Large intestine (tissue), 3 donors: ENCODE data around the gene CBX4. TPM values are rescaled to one million over a fixed set of nuclear protein-coding genes. Genes with fewer than 3 reads are reported as not detected.

Source experiments
- DNase-seq, 2 donors: peaks; one replicate each; pipeline versions ENCODE4 v3.0.0 to v3.0.0-alpha.2; 2013
- H3K27ac ChIP-seq: one replicate; pipeline ENCODE4 v1.5.1; 2013; ENCODE audit warnings: low read length
- H3K27me3 ChIP-seq: 2 replicates; pipeline ENCODE4 v1.6.1; 2013; ENCODE audit warnings: low read length; ENCODE audit not compliant: control insufficient read depth, insufficient read depth
- H3K36me3 ChIP-seq: 2 replicates; pipeline ENCODE4 v1.6.1; 2013; ENCODE audit warnings: low read length; ENCODE audit not compliant: control insufficient read depth, insufficient read depth
- H3K4me1 ChIP-seq: one replicate; pipeline ENCODE4 v1.6.1; 2013; ENCODE audit warnings: low read length; ENCODE audit not compliant: control insufficient read depth, insufficient read depth
- H3K4me3 ChIP-seq: one replicate; pipeline ENCODE4 v1.5.1; 2013; ENCODE audit warnings: low read length
- H3K9me3 ChIP-seq: one replicate; pipeline ENCODE4 v1.6.1; 2013; ENCODE audit warnings: mild to moderate bottlenecking, low read depth, low read length, moderate library complexity; ENCODE audit not compliant: control insufficient read depth
- WGBS: methylation state at CpG from one replicate; pipeline ENCODE4 v1.1.5; 2013; ENCODE audit warnings: low lambda C conversion rate; ENCODE audit not compliant: insufficient coverage; 5-methylcytosine and 5-hydroxymethylcytosine counted together
- polyA plus RNA-seq: library from polyadenylated mRNA; unstranded; fragments of 120-200 nt; gene quantifications from one replicate; pipeline ENCODE4 v1.2.1, GENCODE V29; 2013

The CBX4 gene
- polyA plus RNA-seq, 1 donor = 53.7 TPM

DNA sequence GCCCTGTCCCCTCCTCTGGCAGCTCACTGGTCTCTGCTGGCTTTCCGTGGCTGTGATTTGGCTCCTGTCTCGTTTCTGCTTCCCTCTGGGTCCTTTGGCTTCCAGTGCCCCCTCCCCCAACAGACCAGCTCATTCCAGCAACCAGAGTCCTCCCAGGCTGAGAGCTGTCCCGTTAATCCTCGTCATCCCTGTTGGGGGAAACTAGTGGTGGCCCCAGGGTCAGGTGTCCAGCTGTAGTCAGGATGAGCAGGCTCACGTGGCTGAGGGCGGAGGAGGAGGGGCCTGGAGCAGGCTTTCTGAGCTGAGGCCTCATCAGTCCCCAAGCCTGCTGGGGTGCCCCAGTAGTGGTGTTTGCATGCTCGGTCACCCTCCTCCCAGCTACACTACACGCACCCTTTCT is 10.7 kb upstream of the CBX4 start:
- Histone ChIP-seq H3K4me1 (peaks cover 57% of the 10 kb centered on the region), H3K9me3 (no peaks in the 10 kb centered on the region), H3K36me3 (no peaks in the 10 kb centered on the region), H3K27ac (peak overlapping the region; percentile 60), H3K4me3 (no peak overlapping the region), H3K27me3 (no peaks in the 10 kb centered on the region)
- WGBS = no CpG with 5 or more reads among the region's 8 CpGs
- peak; percentile 80 to 91 for DNase-seq

DNA sequence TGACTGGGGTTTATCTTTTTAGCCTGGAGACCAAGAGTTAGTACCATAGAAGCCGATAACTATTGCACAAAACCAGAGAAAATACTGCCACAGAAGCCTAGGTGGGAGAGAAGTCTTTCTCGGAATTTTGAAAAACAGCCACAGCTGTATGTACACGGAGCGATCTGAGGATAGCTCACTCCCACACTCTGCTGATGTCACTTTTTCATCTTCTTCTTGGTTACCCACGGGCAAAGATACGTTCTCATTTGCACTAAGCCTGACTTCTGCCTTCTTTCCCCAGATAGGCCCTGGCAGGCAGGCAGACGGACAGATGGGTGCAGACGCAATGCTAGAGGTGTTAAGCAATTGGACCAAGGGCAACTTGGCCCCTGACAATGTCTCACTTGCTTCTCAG is 9.1 kb upstream of the CBX4 start:
- Histone ChIP-seq H3K27ac (no peak overlapping the region), H3K4me3 (no peak overlapping the region), H3K36me3 (no peaks in the 10 kb centered on the region), H3K4me1 (peaks cover 60% of the 10 kb centered on the region), H3K27me3 (peaks cover 5% of the 10 kb centered on the region), H3K9me3 (no peaks in the 10 kb centered on the region)
- WGBS = 100% methylated on average over 3 of the region's 8 CpGs
- DNase-seq = no peak

DNA sequence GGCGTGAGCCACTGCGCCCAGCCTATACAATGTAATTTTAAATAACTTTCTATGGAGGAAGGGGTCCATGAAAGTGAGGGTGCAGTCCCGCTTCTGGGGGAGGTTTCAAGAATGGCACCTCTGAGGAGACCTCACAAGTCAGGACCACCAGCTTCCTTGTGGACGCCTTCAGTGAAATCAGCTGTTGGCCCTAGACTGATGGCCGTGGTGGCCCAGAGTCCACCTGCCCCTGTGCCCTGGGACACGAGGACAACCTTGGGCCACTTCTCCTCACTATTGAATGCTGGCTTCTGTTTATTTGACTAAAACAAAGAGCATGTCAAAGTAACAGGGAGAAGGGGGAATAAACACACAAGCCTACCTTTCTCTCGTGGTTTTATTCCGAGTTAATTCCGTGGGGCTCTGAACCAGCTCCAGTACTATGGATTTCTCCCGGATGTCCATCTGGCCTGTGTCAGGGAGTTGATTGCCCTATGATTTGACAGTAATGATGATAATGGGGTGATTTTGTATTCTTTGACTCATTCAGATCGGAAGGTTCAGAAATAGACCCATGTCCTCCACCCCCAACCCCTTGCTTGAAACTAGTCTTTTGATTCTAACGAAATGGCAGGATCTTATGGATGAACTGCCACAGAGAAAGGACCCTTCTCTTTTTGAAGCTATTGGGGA is 8.6 kb upstream of the CBX4 start:
- no peak overlapping the region for H3K4me3 ChIP-seq
- H3K27me3 ChIP-seq = peaks cover 10% of the 10 kb centered on the region
- WGBS = 100% methylated on average over 3 of the region's 12 CpGs
- no peaks in the 10 kb centered on the region for H3K36me3 ChIP-seq
- H3K9me3 ChIP-seq = no peaks in the 10 kb centered on the region
- no peak overlapping the region for H3K27ac ChIP-seq
- peaks cover 57% of the 10 kb centered on the region for H3K4me1 ChIP-seq
- no peak for DNase-seq

DNA sequence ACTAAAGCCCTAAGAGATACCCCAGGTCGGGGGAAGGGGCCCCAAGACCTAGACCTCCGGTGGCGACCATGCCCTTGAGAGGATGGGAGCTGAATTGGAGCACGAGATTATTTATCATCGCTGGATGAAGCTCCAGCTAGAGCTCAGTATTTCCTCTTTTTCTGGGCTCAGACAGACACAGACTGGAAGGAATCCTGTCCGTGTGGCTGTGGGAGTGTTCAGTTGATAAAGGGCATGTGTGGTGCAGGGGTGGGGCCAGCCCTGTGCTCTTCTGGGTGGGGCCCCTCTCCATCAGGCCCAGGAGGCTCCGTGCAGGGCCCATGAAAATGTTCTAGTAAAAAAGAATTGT is 6.3 kb upstream of the CBX4 start:
- peak; percentile 76 to 91 for DNase-seq
- Histone ChIP-seq H3K36me3 (no peaks in the 10 kb centered on the region), H3K27me3 (peaks cover 33% of the 10 kb centered on the region), H3K9me3 (peaks cover 18% of the 10 kb centered on the region), H3K4me3 (peak overlapping the region; percentile 53), H3K27ac (peak overlapping the region; percentile 97), H3K4me1 (peaks cover 60% of the 10 kb centered on the region)
- WGBS = no CpG with 5 or more reads among the region's 7 CpGs

DNA sequence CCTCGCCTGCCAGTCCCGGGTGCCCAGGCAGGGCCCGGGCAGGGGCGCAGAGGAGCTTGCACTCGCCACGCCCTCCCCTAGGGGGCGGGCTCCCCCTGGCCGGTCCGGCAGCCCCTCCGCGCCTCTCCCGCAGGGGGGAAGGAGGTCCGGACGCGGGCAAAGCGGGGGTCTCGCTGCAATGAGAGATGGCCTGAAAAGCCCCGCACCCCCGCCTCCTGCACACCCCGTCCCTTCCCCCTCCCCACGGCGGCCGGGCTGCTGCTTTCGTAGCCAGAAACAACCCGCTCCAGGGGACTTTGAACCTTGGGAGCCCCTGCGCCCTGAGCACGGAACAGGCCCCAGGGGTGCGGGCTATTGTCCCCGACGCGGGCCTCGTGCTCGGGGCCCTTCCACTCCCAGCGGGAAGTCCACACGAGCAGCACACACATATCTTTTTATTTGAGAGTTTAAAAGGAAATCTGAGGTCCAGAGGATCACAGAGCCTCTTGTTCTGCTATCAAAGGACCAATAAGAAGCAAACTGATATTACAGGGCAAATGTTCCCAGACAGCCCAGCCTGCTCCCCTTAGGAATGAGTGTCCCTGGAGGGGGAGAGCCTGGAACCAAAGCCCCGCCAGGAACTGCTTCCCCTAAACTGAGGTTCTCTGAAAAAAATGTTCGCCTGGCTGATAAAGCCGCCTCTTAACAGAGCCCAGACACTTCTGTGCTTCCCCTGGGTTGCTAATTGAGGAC is 5.8 kb upstream of the CBX4 start:
- H3K9me3 ChIP-seq = peaks cover 23% of the 10 kb centered on the region
- H3K4me3 ChIP-seq = peak overlapping the region; percentile 53
- no peaks in the 10 kb centered on the region for H3K36me3 ChIP-seq
- H3K27ac ChIP-seq = peak overlapping the region; percentile 97
- DNase-seq = peak; percentile 92 to 97
- H3K4me1 ChIP-seq = peaks cover 60% of the 10 kb centered on the region
- no CpG with 5 or more reads among the region's 38 CpGs for WGBS
- peaks cover 38% of the 10 kb centered on the region for H3K27me3 ChIP-seq

DNA sequence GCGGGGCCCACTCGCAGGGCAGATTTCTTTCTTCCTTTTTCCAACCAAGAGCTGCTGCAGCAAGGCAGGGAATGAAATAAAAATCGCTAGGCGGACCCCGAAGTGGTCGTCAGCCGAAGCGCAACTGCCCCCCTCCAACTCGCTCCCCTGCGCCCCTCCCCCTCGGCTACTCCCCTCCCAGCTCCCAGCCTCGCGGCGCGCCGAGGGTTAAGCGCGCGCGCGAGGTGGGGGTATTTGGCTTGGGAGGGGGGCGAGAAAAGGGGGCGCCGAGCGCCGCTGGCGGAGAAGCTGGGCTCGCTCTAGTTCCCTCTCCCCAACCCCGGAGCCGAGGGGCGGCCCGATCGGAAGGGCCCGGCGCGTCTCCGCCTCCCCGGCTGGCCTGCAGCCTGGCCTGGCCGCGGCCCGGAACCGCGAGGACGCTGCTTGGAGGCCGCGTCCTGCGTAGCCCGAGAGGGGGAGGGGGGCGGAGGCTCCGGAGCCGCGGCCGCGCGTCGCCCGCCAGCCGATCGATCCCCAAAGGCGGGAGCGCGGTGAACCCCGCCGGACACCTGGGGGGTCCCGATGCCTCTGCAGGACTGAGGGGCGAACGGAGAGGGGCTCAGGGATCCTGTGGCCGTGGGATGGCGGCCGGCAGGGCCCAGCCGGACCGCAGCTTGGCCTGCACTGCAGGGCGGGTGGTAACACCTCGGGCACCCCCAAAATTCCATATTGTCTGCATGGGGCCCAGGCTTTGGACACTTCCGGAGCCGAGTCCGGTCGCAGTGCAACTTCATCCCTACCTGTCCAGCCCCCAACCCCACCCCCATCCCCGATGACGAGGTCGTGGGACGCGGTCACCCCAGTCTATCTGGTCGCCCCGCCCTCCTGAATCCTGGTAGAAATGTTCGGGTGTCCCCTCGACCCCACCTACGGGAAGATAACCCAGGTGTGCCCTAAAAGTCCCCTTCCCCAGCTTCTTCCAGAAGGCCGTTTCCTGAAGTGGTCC is 4.9 kb upstream of the CBX4 start:
- peak in 1 of 2 donors; percentile 81 for DNase-seq
- H3K27ac ChIP-seq = peak overlapping the region; percentile 97
- no peaks in the 10 kb centered on the region for H3K36me3 ChIP-seq
- peaks cover 53% of the 10 kb centered on the region for H3K4me1 ChIP-seq
- H3K4me3 ChIP-seq = peak overlapping the region; percentile 53
- no CpG with 5 or more reads among the region's 89 CpGs for WGBS
- H3K9me3 ChIP-seq = peaks cover 25% of the 10 kb centered on the region
- peaks cover 41% of the 10 kb centered on the region for H3K27me3 ChIP-seq

GRCh38 chr17:79843474-79843815 is 4.2 kb upstream of the CBX4 start:
- Histone ChIP-seq H3K4me1 (peaks cover 53% of the 10 kb centered on the region), H3K27me3 (peaks cover 41% of the 10 kb centered on the region), H3K36me3 (no peaks in the 10 kb centered on the region), H3K27ac (peak overlapping the region; percentile 97), H3K4me3 (peak overlapping the region; percentile 53), H3K9me3 (peaks cover 28% of the 10 kb centered on the region)
- DNase-seq = peak in 1 of 2 donors; percentile 74
- WGBS = no CpG with 5 or more reads among the region's 39 CpGs

GRCh38 chr17:79842656-79843473 is 3.6 kb upstream of the CBX4 start:
- no peak for DNase-seq
- peak overlapping the region; percentile 53 for H3K4me3 ChIP-seq
- H3K27ac ChIP-seq = peak overlapping the region; percentile 97
- no CpG with 5 or more reads among the region's 66 CpGs for WGBS
- H3K27me3 ChIP-seq = peaks cover 41% of the 10 kb centered on the region
- no peaks in the 10 kb centered on the region for H3K36me3 ChIP-seq
- H3K4me1 ChIP-seq = peaks cover 53% of the 10 kb centered on the region
- peaks cover 28% of the 10 kb centered on the region for H3K9me3 ChIP-seq

GRCh38 chr17:79842136-79842655 is 3.0 kb upstream of the CBX4 start:
- H3K27ac ChIP-seq = no peak overlapping the region
- H3K36me3 ChIP-seq = peaks cover under 1% of the 10 kb centered on the region
- peaks cover 41% of the 10 kb centered on the region for H3K27me3 ChIP-seq
- no CpG with 5 or more reads among the region's 20 CpGs for WGBS
- H3K9me3 ChIP-seq = peaks cover 28% of the 10 kb centered on the region
- H3K4me3 ChIP-seq = peak overlapping the region; percentile 29
- H3K4me1 ChIP-seq = peaks cover 53% of the 10 kb centered on the region
- DNase-seq = peak in 1 of 2 donors; percentile 69
